LNCaP clone FGC (cell line): ENCODE results near the gene CRMP1.

Experiments used
- DNase-seq: peaks from one replicate; pipeline ENCODE4 v3.0.0-alpha.2; 2011; ENCODE audit warnings: low read depth
- H3K4me3 ChIP-seq: 2 replicates; pipeline ENCODE4 v1.5.1; 2011; ENCODE audit warnings: mild to moderate bottlenecking, low read depth, low read length, control low read depth
- CTCF ChIP-seq: IDR thresholded peaks from 2 replicates; pipeline ENCODE4 v1.5.1; 2012; ENCODE audit warnings: mild to moderate bottlenecking; ENCODE audit not compliant: control insufficient read depth, insufficient read depth; ENCODE audit errors: extremely low read depth

CRMP1 gene

GRCh38 chr4:5784960-5785611 is 107.8 kb downstream of the CRMP1 start:
- no peak for DNase-seq
- H3K4me3 ChIP-seq: no peak overlapping the region
- TF ChIP-seq CTCF: no peak

GRCh38 chr4:5784021-5784420 is 108.9 kb downstream of the CRMP1 start:
- no peak for DNase-seq
- no peak for TF ChIP-seq CTCF
- H3K4me3 ChIP-seq: no peak overlapping the region

GRCh38 chr4:5783486-5783885 is 109.4 kb downstream of the CRMP1 start:
- DNase-seq: no peak
- no peak overlapping the region for H3K4me3 ChIP-seq
- TF ChIP-seq CTCF: no peak

GRCh38 chr4:5782829-5783476 is 109.9 kb downstream of the CRMP1 start:
- no peak overlapping the region for H3K4me3 ChIP-seq
- no peak for TF ChIP-seq CTCF
- no peak for DNase-seq

- no peak for DNase-seq
- H3K4me3 ChIP-seq: no peak overlapping the region
- no peak for TF ChIP-seq CTCF
Observed at GRCh38 chr4:5781691-5782090, 111.2 kb downstream of the CRMP1 start.

- DNase-seq: no peak
- no peak overlapping the region for H3K4me3 ChIP-seq
- no peak for TF ChIP-seq CTCF
Observed at GRCh38 chr4:5780831-5781480, 111.9 kb downstream of the CRMP1 start.
